HCT116 (cell line): ENCODE data around the gene TUT4. TPM values are rescaled to one million over a fixed set of nuclear protein-coding genes. Genes with fewer than 3 reads are reported as not detected.

Source experiments
- ATAC-seq: fragments of 200-7000 bp; cut with Tn5 transposase; 2 replicates; pipeline ENCODE4 v1.9.1; 2020; ENCODE audit warnings: mild to moderate bottlenecking, moderate library complexity
- BruUV-seq: library from RNA; stranded (reverse); fragments of 400-500 nt; replicated peaks from 2 replicates; lab custom pipeline; 2021; lab: Mats Ljungman, UMichigan
- CTCF ChIA-PET: fragments of 300-600 bp; sonication (Branson Sonifier 250); formaldehyde crosslinking; loops from one replicate; lab custom pipeline; 2021; ENCODE audit warnings: antibody characterized with exemption; lab: Charles Lee
- POLR2A ChIA-PET: fragments of 300-600, 350-600 bp; sonication (Branson Sonifier 250); formaldehyde crosslinking; loops from one replicate; lab custom pipeline; 2021; ENCODE audit warnings: antibody characterized with exemption; lab: Charles Lee
- RAD21 ChIA-PET, 2 experiments: fragments of 300-600 bp; sonication (Branson Sonifier 250); formaldehyde crosslinking; loops; one replicate each; lab custom pipeline; 2023; ENCODE audit warnings: low total read pairs in 2 of 2; ENCODE audit not compliant: uncharacterized antibody in 2 of 2, unreplicated experiment in 2 of 2, low non-redundant PET in 1 of 2; lab: Charles Lee
- DNase-seq: peaks from one replicate; pipeline ENCODE4 v3.0.0-alpha.2; 2010; ENCODE audit warnings: low read depth, low spot score
- H2AFZ ChIP-seq: fragments of 200-600 bp; shearing (Covaris generic), sonication (generic); 2 replicates; pipeline ENCODE4 v1.6.1; 2017; ENCODE audit warnings: low read depth, mixed run types, mixed read lengths, antibody characterized with exemption, low read length; ENCODE audit not compliant: poor library complexity, severe bottlenecking
- H3K27ac ChIP-seq: 2 replicates; pipeline ENCODE4 v1.5.1; 2012; ENCODE audit warnings: low read depth, low read length
- H3K27me3 ChIP-seq: fragments of 200-600 bp; sonication (generic); 2 replicates; pipeline ENCODE4 v1.6.1; 2016; ENCODE audit warnings: mixed run types, low read length, mixed read lengths; ENCODE audit not compliant: insufficient read depth
- H3K36me3 ChIP-seq, 2 experiments: fragments of 200-500 bp in 1 of 2; fragments of 200-600 bp in 1 of 2; sonication (Bioruptor generic) in 1 of 2; sonication (generic) in 1 of 2; 2 replicates each; pipeline versions ENCODE4 v1.5.1 to v1.6.1; 2014 to 2016; ENCODE audit warnings: low read length in 2 of 2, inconsistent platforms in 1 of 2, mixed read lengths in 1 of 2, mixed run types in 1 of 2; ENCODE audit not compliant: insufficient read depth in 2 of 2, control insufficient read depth in 1 of 2
- H3K4me1 ChIP-seq, 2 experiments: fragments of 200-600 bp in 1 of 2; sonication (generic) in 1 of 2; 2 replicates each; pipeline versions ENCODE4 v1.5.1 to v1.6.1; 2012 to 2017; ENCODE audit warnings: low read length in 2 of 2, inconsistent platforms in 1 of 2, mild to moderate bottlenecking in 1 of 2, mixed read lengths in 1 of 2, mixed run types in 1 of 2, moderate library complexity in 1 of 2; ENCODE audit not compliant: insufficient read depth in 2 of 2, control insufficient read depth in 1 of 2
- H3K4me2 ChIP-seq: fragments of 200-600 bp; sonication (generic); 2 replicates; pipeline ENCODE4 v1.6.1; 2017; ENCODE audit warnings: mixed run types, low read length, mixed read lengths
- H3K4me3 ChIP-seq, 2 experiments: fragments of 200-600 bp in 1 of 2; sonication (generic) in 1 of 2; replicated peaks in 1 of 2; 2 replicates each; pipeline ENCODE4 v1.5.1; 2011 to 2016; ENCODE audit warnings: low read length in 2 of 2, control low read depth in 1 of 2, low read depth in 1 of 2, mild to moderate bottlenecking in 1 of 2, mixed read lengths in 1 of 2, mixed run types in 1 of 2
- H3K79me2 ChIP-seq: fragments of 200-600 bp; sonication (generic); 2 replicates; pipeline ENCODE4 v1.6.1; 2017; ENCODE audit warnings: mild to moderate bottlenecking, mixed run types, low read length, moderate library complexity, mixed read lengths; ENCODE audit not compliant: insufficient read depth
- H3K9ac ChIP-seq: fragments of 200-600 bp; sonication (generic); 2 replicates; pipeline ENCODE4 v1.6.1; 2016; ENCODE audit warnings: low read length, mixed read lengths
- H3K9me2 ChIP-seq: fragments of 200-600 bp; sonication (generic), shearing (Covaris generic); 2 replicates; pipeline ENCODE4 v1.6.1; 2017; ENCODE audit warnings: mixed run types, mild to moderate bottlenecking, moderate library complexity; ENCODE audit not compliant: insufficient read depth
- H3K9me3 ChIP-seq, 2 experiments: fragments of 200-500 bp in 1 of 2; fragments of 200-600 bp in 1 of 2; sonication (Bioruptor generic) in 1 of 2; sonication (generic) in 1 of 2; 2 replicates each; pipeline ENCODE4 v1.6.1; 2014 to 2017; ENCODE audit warnings: low read length in 2 of 2, mixed read lengths in 2 of 2, inconsistent platforms in 1 of 2, low read depth in 1 of 2, mild to moderate bottlenecking in 1 of 2, mixed run types in 1 of 2, moderate library complexity in 1 of 2; ENCODE audit not compliant: control insufficient read depth in 1 of 2, insufficient read depth in 1 of 2
- H4K20me1 ChIP-seq: fragments of 200-600 bp; sonication (generic), shearing (Covaris generic); 2 replicates; pipeline ENCODE4 v1.6.1; 2017; ENCODE audit warnings: mixed run types, mild to moderate bottlenecking, moderate library complexity; ENCODE audit not compliant: insufficient read depth
- ATF3 ChIP-seq: IDR thresholded peaks from 2 replicates; pipeline ENCODE4 v1.6.1; 2012
- CBX3 ChIP-seq: IDR thresholded peaks from 2 replicates; pipeline ENCODE4 v1.6.1; 2012; ENCODE audit warnings: low read depth
- CEBPB ChIP-seq: IDR thresholded peaks from 2 replicates; pipeline ENCODE4 v1.6.1; 2012; ENCODE audit warnings: low read depth
- ELF1 ChIP-seq: IDR thresholded peaks from 2 replicates; pipeline ENCODE4 v1.6.1; 2012; ENCODE audit warnings: low read depth, borderline replicate concordance
- EZH2 ChIP-seq: fragments of 200-600 bp; sonication (generic); IDR thresholded peaks from 2 replicates; pipeline ENCODE4 v1.6.1; 2017; ENCODE audit warnings: antibody characterized with exemption, mixed run types
- JUND ChIP-seq: IDR thresholded peaks from 2 replicates; pipeline ENCODE4 v1.6.1; 2012
- MAX ChIP-seq: IDR thresholded peaks from 2 replicates; pipeline ENCODE4 v1.6.1; 2012
- POLR2A ChIP-seq: IDR thresholded peaks from 2 replicates; pipeline ENCODE4 v1.7.0; 2011; ENCODE audit warnings: borderline replicate concordance; ENCODE audit not compliant: insufficient read depth, insufficient read length; ENCODE audit errors: extremely low read depth
- POLR2AphosphoS5 ChIP-seq: IDR thresholded peaks from 2 replicates; pipeline ENCODE4 v1.6.1; 2011; ENCODE audit warnings: mild to moderate bottlenecking, low read depth, low read length, moderate library complexity
- RAD21 ChIP-seq: IDR thresholded peaks from 2 replicates; pipeline ENCODE4 v1.6.1; 2012; ENCODE audit warnings: low read depth, mild to moderate bottlenecking
- SIN3A ChIP-seq: IDR thresholded peaks from 2 replicates; pipeline ENCODE4 v1.6.1; 2012; ENCODE audit warnings: low read depth
- SP1 ChIP-seq: IDR thresholded peaks from 2 replicates; pipeline ENCODE4 v1.6.1; 2012; ENCODE audit warnings: low read depth
- YY1 ChIP-seq: IDR thresholded peaks from 2 replicates; pipeline ENCODE4 v1.6.1; 2011; ENCODE audit warnings: low read length, low read depth, moderate library complexity, mild to moderate bottlenecking; ENCODE audit not compliant: insufficient replicate concordance; ENCODE audit errors: extremely low read depth
- ZBTB33 ChIP-seq: IDR thresholded peaks from 2 replicates; pipeline ENCODE4 v1.6.1; 2011; ENCODE audit warnings: mild to moderate bottlenecking, low read length, moderate library complexity; ENCODE audit not compliant: insufficient replicate concordance; ENCODE audit errors: extremely low read depth
- ZFX ChIP-seq: fragments of 450-650 bp; IDR thresholded peaks from 2 replicates; pipeline ENCODE4 v1.6.1; 2017
- ZNF274 ChIP-seq: fragments of 200-500 bp; sonication (Bioruptor generic); IDR thresholded peaks from 2 replicates; pipeline ENCODE4 v1.6.1; 2014; ENCODE audit warnings: mild to moderate bottlenecking, low read depth, low read length, inconsistent platforms
- intact Hi-C: fragments of 100-400 bp; cut with micrococcal nuclease; formaldehyde crosslinking; loops from 2 replicates; pipeline ENCODE4 v1.10.0; 2022
- total RNA-seq: library from RNA; stranded (reverse); gene quantifications from one replicate; pipeline ENCODE4 v1.2.1, GENCODE V29; 2021; ENCODE audit not compliant: unreplicated experiment
- TF ChIP-seq, protein P1 (sequence below): IDR thresholded peaks from 2 replicates; pipeline ENCODE4 v1.6.1; 2012; ENCODE audit warnings: low read depth

TUT4 gene
- total RNA-seq, 1 experiment from 2014 or later = 50.0 TPM

DNA sequence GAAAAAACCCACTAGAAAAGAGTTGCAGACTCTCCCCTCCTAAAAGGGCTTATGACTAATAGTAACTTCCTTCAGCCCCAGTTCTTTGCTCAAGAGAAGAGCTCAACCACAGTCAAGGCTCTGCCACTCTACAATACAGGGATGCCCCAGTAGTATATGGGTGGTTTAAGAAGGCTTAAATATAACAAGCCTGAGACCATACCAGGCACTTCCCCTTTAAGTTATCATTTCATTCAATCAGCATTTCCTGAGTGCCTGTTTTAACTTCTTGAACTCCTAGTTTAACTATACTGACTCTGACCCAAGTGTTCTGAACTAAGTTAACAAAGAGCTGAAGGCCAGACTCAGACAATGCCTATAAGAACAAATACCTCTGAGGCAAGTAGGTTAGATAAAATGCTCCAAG, 128.7 kb downstream of the TUT4 start:
- H3K9ac ChIP-seq = no peak overlapping the region
- no peaks in the 10 kb centered on the region for H3K9me2 ChIP-seq
- no peaks in the 10 kb centered on the region for H3K27me3 ChIP-seq
- no peak overlapping the region for H3K4me3 ChIP-seq
- BruUV-seq = no TSS peak
- no peak overlapping the region for H2AFZ ChIP-seq
- no peaks in the 10 kb centered on the region for H3K79me2 ChIP-seq
- H3K27ac ChIP-seq = no peak overlapping the region
- DNase-seq = no peak
- ChIA-PET RAD21 (no interaction called here), CTCF (no interaction called here), POLR2A (no interaction called here)
- no peaks in the 10 kb centered on the region for H3K9me3 ChIP-seq
- H3K4me2 ChIP-seq = no peak overlapping the region
- peak; percentile 17; the same call in 1 of the 2 replicates for ATAC-seq
- TF ChIP-seq POLR2A = no peak
- no peak for TF ChIP-seq ZFX
- TF ChIP-seq ZBTB33 = no peak
- TF ChIP-seq MAX = no peak
- no peak for TF ChIP-seq CBX3
- TF ChIP-seq JUND = no peak
- no peak for TF ChIP-seq YY1
- TF ChIP-seq RAD21 = no peak
- intact Hi-C loops = no loop called here
- peaks cover 4 to 34% of the 10 kb centered on the region in 2 experiments; a peak in 3 of 4 replicates for H3K36me3 ChIP-seq
- H3K4me1 ChIP-seq = no peaks in the 10 kb centered on the region
- H4K20me1 ChIP-seq = no peaks in the 10 kb centered on the region

GRCh38 chr1:52423771-52424170, 129.1 kb downstream of the TUT4 start:
- Histone ChIP-seq H3K9me3 (no peaks in the 10 kb centered on the region), H3K27me3 (no peaks in the 10 kb centered on the region), H3K4me1 (no peaks in the 10 kb centered on the region), H3K4me2 (no peak overlapping the region), H3K9me2 (no peaks in the 10 kb centered on the region), H3K4me3 (no peak overlapping the region), H3K9ac (no peak overlapping the region), H3K27ac (no peak overlapping the region), H4K20me1 (no peaks in the 10 kb centered on the region), H3K79me2 (no peaks in the 10 kb centered on the region), H2AFZ (no peak overlapping the region), H3K36me3 (peaks cover 6 to 34% of the 10 kb centered on the region in 2 experiments; a peak in 3 of 4 replicates)
- RAD21 ChIA-PET = no interaction called here
- intact Hi-C loops = no loop called here
- no peak for TF ChIP-seq SP1
- no peak for TF ChIP-seq POLR2AphosphoS5
- no peak for TF ChIP-seq POLR2A
- TF ChIP-seq ZNF274 = no peak
- TF ChIP-seq SIN3A = no peak
- TF ChIP-seq CEBPB = no peak
- TF ChIP-seq ELF1 = no peak
- TF ChIP-seq MAX = no peak
- TF ChIP-seq, protein P1, sequence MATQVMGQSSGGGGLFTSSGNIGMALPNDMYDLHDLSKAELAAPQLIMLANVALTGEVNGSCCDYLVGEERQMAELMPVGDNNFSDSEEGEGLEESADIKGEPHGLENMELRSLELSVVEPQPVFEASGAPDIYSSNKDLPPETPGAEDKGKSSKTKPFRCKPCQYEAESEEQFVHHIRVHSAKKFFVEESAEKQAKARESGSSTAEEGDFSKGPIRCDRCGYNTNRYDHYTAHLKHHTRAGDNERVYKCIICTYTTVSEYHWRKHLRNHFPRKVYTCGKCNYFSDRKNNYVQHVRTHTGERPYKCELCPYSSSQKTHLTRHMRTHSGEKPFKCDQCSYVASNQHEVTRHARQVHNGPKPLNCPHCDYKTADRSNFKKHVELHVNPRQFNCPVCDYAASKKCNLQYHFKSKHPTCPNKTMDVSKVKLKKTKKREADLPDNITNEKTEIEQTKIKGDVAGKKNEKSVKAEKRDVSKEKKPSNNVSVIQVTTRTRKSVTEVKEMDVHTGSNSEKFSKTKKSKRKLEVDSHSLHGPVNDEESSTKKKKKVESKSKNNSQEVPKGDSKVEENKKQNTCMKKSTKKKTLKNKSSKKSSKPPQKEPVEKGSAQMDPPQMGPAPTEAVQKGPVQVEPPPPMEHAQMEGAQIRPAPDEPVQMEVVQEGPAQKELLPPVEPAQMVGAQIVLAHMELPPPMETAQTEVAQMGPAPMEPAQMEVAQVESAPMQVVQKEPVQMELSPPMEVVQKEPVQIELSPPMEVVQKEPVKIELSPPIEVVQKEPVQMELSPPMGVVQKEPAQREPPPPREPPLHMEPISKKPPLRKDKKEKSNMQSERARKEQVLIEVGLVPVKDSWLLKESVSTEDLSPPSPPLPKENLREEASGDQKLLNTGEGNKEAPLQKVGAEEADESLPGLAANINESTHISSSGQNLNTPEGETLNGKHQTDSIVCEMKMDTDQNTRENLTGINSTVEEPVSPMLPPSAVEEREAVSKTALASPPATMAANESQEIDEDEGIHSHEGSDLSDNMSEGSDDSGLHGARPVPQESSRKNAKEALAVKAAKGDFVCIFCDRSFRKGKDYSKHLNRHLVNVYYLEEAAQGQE = no peak
- TF ChIP-seq ZFX = no peak
- no peak for TF ChIP-seq EZH2
- TF ChIP-seq ATF3 = no peak
- ATAC-seq = no peak
- no peak for DNase-seq
- BruUV-seq = no TSS peak
- CTCF ChIA-PET = no interaction called here
- POLR2A ChIA-PET = no interaction called here
